SHP77 (cell line): Measurements from ENCODE around the gene KCNH2.
A peak's percentile ranks its signal among the peaks of the same experiment; 100 is the strongest.

Source experiments
- DNase-seq, 2 experiments: peaks; one replicate each; lab custom pipeline; 2025; lab: John Stamatoyannopoulos, UW

KCNH2 gene

DNA sequence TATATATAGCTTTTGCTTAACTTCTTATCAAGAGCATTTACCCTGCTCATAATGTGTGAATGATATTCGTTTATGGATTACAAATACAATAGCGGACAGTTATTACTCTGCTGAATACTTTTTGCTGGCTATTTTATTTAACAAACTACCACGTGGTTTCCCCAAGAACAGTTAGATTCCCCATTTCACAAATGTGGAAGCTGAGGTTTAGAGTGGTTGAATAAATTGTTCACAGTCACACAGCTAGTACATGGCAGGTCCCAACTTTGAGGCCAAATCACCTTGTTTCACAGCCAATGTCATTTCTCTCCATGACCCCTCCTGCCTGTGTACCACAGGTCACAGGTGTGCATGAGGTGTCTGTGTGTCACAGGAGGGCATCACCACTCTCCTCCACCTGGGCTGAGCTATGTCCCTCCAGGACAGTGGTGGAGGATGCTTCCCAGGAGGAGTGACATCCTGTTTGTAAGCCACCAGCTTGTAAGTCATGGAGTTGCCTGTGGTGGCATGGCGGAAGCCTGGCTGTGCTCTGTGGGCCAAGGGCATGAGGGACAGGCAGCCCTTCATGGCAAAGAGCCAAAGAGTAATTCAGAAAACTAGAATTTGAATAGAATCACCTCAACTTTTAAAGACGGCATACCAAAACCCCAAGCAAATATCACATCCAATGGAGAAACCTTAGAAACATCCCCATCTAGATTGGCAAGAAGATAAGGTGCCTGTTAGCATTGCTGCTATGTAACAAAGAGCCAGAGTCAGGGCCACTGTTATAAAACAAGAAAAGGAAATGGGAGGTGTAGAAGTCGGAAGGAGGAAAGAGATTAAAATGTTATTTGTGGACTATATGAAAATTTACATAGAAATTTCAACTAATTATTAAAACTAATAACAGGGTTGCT lies 73.9 kb downstream of the KCNH2 start:
- DNase-seq, result no peak

DNA sequence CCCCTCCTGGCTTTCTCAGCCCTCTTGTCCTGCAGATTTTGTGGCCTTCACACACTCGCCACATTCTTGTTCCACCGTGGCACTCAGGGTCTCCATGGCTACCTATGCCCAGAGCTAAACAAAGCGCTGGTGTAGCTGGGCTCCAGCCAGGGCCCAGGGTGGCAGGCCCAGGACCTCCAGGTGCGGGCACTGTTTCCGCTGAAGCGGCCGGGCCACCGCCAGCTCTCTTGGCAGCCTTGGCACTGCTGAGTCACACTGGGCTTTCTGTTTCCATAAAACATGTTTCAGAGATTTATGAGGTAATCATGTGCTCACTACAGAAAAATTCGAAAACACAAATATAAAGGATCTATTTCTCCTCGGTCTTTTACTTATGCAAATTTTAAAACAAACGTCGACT lies 74.5 kb downstream of the KCNH2 start:
- DNase-seq, result peak; percentile 57 to 79

DNA sequence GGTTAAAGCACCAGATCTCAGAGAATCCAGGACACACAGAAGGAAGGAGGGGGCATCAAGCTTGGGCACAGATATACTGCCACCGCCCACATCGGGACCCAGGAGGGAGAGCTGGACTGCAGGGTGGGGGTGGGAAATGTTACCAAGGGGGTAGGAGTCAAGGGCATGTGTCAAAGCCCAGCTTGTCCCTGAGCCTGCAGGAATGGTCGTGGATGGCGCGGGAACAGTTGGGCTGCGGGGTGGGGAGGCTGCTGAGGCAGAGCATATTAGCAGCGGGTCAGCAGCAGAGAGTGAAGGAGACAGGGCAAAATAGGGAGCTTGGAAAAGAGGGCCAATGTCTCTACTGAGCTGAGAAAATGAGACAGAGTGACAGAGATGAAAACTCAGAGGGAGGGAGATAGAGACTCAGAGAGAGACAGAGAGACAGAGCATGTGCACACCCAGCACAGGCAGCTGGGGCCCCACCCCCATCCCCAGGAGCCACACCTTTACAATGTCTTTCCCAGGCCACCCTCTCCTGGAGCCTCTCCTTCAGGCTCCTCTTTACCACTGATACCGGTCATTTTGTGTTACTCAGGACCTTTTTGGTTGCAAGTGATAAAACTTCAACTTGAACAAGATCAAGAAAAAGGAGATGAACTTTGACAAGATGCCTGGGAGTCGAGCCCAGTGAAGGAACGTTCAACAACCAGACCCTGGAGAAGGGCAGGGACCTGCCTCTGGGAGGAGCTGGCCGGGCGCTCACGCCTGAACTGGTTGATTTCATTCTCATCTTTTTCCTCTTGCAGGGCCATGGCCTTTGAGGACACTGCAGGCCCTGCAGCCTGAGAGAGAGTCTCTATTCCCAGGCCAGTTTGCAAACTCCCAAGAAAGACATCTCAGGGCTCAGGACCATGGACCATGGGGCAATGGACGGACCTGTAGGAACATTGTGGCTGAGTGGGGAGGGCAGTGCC lies 75.8 kb downstream of the KCNH2 start:
- no peak for DNase-seq

DNA sequence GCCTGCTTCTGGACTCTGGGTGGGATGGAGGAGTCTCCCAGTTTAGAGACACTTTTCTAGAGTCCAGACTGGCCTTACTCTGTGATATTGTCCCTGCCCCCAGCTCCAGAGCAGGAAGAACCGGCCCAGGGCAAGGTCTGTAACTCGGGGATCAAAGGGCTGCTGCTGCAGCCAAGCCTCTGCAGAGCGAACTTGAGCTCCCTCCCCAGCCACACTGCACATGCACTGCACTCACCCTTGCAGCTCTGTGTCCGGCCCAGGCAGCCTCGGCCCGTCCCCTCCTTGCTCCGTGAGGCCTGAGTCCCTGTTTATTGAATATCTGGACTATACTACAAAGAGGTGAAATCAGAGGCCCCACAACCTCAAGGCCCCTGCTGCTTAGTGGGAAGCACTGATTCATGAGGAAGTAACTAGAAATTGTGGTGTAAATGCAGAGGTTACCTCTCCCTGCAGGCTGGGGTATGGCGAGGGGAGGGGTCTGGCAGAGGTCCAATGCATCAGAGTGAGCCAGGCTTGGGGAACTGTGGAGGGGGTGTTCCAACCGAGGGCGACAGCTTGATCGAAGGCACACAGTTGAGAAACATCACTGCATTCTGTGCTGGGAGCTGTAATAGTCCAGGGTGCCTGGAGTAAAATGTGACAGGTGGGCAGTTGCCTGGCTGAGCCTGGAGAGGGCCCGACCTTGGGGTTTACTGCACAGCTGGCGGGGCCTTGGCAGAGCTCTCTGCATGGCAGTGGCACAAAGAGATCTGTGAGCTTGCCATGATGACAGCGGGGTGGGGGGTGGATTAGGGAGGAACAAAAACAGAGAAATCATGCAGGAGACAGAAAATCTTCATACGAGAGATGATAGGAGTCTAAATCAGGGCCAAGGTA lies 76.7 kb downstream of the KCNH2 start:
- DNase-seq, result no peak

DNA sequence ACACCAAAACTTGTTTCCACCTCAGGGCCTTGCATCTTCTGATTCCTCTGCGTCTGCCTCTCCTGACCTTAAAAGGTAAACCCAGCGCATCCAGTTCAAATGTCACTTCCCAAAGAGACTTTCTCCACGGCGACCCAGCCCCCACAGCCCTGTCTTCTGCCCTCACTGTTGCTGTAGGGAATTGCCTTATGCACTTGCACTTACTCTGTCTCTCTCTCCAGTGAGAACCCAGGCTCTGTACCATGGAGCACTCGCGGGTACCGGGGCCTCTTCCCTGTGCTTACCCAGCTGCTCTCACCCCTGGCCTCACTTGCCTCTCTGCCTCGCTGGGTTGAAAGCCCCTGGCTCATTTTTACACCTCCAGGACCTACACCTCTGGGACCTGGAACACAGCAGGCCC lies 77.4 kb downstream of the KCNH2 start:
- DNase-seq, result no peak

DNA sequence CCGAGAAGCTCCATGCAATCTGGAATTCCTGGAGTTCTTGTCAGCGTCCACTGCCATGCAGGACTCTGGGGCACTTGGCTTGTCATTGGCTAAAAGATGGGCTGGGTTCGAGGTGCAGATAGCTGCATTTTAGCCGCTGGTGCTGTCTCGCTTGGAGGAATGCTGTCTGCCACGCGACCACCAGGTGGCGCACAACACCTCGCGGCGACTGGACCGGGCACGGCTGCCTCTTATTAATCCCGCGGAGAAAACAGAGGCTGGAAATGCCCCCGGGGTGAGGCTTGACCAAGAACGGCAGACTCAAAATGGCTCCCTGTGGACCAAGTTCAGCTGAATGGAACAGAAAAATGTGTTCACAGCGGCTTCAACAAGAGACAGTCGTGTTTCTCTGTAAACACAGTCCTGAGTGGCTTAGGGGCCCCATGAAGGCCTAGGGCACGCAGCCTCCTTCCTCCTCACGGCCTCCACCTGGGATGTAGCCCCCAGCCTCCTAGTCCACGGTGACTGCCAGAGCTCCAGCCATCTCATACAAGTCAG lies 79.6 kb downstream of the KCNH2 start:
- DNase-seq, result peak; percentile 53 to 71

DNA sequence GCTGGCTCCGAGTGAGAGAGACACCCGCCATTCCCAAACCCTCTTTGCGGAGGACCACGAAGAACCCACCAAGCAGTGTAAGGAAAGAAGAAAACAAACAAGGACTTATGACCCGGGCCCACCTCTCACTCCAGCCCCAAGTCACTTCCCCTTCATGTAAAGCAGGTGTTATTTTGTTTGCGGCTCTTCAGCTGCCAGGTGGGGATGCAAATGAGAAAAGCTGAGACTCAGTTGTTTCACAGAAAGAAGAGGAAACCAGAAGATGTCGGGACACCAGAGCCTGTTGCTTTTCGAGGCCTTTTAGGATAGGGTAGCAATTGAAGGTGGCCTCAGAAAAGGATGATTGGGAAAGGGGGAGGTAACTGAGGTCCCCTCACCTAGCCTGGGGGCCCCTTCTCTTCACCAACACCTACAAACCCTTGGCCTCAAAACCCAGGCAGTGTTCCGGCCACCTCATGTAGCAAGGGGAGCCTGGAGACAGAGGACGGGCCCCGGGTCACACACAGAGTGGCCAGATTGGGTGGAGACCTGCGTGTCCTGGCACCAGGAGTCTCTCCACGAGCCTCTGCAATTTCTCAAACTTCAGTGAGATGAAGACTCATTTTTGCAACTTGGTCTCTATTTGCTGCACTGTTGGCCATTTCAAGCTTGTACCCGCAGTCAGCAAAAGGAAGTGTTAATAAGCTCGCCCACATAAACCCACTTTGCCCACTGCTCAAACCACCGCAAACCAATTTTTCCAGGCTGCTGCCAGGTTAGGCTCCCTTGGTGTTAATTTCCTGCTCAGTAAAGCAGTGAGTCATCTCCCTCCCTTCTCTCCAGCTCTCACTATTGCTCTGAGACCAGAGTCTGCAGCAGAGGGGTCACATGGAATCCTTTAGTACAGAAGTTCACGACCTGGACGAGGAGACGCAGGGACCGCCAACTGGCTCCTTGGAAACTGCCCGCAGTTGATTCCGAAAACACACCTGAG lies 80.3 kb downstream of the KCNH2 start:
- DNase-seq, result no peak

DNA sequence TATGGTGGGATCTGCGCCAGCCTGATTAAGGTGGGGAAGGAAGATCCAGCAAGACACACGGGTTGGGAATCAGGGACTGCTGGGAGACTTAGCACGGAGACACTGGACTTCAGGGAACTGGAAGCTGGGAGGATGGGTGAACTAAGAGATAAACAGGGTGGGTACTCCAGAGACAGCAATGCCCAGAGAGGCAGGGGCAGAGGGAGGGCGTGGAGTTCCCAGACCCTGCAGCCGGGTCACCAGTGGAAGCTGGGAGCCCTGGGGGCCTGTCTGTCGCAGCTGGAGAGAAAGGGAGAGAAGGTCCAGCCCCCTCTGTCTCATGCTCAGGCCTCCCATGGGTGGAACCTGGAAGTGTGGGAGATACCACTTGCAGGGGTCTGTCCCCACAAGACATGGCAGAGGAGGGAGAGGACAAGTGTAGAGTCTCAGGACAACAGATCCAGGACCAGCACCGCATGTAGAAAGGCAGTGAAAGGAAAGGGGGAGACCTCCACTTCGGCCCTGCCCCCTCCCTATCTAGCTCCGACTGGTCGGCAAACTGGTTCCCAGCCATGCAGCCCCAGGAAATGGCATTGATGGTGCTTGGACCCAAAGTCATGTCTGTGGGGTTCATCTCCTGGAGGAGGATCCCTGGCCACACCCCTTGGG lies 81.4 kb downstream of the KCNH2 start:
- DNase-seq, result no peak

DNA sequence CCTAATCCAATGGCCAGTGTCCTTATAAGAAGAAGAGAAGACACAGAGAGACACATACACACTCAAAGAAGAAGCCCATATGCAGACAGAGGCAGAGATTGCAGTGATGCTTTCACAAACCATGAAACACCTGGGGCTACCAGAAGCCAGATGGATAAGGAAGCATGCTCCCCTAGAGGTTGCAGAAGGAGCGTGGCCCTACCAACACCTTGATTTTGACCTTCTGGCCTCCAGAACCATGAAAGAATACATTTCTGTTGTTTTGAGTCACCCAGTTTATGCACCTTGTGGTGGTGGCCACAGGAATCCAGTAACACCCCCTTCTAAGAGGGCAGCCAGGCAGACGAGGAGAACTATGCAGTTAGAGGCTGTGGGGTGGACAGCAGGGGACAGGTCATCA lies 82.3 kb downstream of the KCNH2 start:
- DNase-seq, result no peak
